Stimulated activated CD4-positive, alpha-beta T cell treated with anti-CD3 and anti-CD28 coated beads, Interleukin-12 subunit alpha, Interleukin-12 subunit beta, amount 100 ng/mL, for 4 hours (primary cell): Measurements from ENCODE around the gene GEMIN2.
"Not testable (repeated sequence)": the region's sequence is repeated elsewhere in the genome, so short reads cannot be mapped to it uniquely, and the experiment has no call there.

Experiments
- DNase-seq: peaks from one replicate; pipeline ENCODE4 v3.0.0-alpha.2; 2020

The GEMIN2 gene, protein sequence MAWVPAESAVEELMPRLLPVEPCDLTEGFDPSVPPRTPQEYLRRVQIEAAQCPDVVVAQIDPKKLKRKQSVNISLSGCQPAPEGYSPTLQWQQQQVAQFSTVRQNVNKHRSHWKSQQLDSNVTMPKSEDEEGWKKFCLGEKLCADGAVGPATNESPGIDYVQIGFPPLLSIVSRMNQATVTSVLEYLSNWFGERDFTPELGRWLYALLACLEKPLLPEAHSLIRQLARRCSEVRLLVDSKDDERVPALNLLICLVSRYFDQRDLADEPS

DNA sequence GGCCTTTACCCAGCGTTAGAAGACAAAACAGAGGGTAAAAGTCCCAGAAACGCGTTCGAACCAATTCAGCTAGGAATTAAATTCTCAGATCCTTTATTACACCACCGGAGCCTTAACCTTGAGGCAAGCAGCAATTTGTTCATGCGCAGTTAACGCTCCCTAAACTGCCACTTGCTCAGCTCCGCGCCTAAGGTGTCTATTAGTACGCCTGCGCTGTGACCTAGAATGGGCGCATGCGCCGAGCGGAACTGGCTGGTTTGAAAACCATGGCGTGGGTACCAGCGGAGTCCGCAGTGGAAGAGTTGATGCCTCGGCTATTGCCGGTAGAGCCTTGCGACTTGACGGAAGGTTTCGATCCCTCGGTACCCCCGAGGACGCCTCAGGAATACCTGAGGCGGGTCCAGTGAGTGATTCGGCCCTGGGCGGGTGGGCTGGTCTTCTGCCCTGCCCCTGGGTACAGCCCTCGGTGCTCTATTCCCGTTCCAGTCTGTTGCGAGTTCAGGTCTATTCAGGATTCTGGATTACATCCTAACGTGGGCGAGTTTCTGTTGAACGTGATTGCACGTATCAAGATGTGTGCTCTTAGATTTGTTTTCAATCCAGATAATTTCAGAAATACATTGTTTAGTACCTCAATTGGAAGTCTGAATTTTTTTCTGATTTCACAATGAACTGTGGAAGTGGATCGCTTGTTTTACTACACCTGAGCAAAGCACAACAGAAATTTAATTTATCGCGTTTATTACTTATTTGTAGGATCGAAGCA, at the start of gene GEMIN2:
Gene GEMIN2, plus strand, starts transcription at position 251 of the 766 bp plus-strand sequence. Its CDS starts 16 bp downstream, at position 267.
- DNase-seq = peak; percentile 92

DNA sequence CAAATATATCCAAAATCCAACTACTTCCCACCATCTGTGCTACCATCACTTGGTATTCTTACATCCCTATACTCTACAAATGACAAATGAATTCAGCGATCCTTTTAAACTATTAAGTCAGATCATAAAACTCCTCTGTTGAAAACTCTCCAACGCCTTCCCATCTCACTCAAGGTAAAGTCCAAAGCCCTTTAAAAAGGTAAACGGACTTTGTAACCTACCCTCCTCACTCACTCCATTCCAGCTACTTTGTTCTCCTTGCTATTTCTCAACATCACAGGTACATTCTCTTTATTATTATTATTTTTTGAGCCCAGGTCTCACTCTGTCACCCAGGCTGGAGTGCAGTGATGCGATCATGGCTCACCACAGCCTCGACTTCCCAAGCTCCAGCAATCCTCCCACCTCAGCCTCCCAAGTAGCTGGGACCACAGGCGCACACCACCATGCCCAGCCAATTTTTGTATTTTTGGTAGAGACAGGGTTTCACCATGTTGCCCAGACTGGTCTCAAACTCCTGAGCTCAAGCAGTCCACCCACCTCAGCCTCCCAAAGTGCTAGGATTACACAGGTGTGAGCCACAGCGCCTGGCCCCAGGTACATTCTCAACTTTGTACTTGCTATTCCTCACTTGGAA, 44.8 kb upstream of the GEMIN2 start:
- not testable (repeated sequence) for DNase-seq

DNA sequence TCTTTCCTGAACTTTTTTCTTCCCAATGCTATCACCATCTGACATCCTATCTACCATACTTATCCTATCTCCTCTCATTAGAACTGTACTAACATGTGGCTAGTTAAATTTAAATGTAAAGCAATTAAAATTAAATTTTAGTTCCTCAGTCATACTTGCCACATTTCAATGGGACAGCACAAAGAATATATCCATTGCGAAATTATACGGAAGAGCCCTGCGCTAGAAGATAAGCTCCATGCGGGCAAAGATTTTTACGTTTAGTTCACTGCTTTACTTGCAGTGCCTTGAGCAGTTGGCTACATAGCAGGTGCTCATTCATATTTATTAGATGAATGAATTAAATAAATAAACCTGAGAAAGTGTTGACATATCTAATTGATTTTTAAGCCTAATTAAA, 44.2 kb upstream of the GEMIN2 start:
- no peak for DNase-seq

DNA sequence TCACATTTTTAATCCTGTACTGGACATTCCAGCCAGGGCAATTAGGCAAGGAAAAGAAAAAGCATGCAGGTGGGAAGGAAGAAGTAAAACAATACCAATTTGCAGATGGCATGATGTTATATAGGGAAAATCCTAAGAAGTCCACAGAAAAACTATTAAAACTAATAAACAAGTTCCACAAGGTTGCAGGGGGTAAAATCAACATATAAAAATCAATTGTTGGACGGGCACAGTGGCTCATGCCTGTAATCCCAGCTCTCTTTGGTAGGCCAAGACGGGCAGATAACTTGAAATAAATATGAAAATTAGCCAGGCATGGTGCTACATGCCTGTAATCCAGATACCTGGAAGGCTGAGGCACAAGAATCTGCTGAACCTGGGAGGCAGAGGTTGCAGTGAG, 43.0 kb upstream of the GEMIN2 start:
- DNase-seq = no peak

DNA sequence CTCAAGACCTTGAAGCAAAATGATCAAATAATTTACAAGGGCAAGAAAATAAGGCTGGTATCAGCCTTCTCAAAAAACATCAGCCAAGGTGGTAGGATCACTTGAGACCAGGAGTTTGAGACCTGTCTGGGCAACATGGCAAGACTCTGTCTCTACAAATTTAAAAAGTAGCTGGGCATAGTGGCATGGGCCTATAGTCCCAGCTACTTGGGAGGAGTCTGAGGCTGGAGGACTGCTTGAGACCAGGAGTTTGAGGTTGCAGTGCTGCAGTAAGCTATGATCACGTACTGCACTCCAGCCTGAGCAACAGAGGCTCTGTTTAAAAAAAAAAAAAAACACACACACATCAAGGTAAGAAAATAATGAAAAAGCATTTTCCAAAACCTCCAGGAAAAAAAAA, 33.2 kb upstream of the GEMIN2 start:
- DNase-seq = no peak

DNA sequence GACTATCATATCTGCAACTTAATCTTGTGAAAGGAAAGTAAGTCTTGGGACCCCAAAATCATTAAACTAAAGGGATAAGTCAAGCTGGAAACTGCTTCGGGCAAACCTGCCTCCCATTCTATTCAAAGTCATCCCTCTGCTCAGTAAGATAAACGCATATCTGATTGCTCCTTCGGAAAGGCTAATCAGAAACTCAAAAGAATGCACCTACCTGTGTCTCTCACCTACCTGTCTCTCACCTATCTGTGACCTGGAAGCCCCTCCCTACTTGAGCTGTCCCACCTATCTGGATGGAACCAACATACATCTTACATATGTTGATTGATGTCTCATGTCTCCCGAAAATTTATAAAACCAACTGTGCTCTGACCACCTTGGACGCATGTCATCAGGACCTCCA, 31.0 kb upstream of the GEMIN2 start:
- DNase-seq = no peak

DNA sequence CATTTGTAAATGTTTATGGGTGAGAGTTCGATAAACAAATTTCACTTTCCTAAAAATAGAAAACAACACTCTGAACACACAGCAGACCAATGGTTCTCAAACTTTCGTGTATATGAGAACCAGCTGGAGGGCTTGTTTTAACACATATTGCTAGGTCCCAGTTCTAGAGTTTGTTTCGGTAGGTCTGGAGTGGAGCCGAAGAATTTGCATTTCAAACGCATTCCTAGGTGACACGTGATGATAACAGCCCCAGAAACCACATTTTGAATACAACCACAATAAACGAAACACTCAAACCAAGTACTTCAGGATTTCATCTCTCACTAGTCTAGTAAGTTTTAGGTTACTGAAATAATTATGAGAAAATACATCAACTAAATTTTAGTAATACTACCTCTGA, 28.2 kb upstream of the GEMIN2 start:
- DNase-seq = no peak

DNA sequence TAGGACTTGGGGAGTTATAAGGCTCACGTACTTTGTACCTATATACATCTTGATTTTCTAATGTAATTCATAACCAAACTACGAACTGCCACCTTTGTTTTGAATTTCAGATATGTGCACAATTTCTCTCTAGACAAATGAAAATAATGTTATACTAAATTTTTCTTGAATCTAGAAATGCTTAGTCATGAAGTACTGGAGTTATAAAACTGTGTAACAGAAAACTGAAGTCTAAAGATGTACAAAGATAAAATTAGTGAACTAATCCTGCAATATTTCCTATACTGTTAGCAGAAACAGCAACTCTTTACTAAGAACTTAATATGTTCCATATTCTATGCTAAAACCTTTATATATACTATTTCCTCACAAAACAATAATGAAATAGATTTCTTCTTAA, 26.6 kb upstream of the GEMIN2 start:
- DNase-seq = no peak

DNA sequence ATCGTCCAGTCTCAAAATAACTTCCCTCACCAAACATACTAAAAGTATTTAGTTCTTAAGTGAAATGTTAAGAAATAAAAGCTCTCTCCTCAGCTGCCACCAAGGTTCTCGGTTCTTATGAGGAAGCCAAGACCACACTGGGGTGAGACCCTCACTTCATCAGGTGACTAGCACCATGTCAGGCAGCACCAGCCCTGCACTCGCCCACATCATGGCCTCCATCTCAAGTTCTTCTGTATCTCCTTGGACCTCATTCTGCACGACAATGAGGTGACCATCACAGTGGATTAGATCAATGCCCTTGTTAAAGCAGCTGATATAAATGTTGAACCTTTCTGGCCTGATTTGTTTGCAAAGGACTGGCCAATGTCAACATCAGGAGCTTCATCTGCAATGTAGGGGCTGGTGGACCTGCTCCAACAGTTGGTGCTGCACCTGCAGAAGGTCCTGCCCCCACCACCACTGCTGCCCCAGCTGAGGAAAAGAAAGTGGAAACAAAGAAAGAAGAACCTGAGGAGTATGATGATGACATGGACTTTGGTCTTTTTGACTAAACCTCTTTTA, 23.5 kb upstream of the GEMIN2 start:
- no peak for DNase-seq

DNA sequence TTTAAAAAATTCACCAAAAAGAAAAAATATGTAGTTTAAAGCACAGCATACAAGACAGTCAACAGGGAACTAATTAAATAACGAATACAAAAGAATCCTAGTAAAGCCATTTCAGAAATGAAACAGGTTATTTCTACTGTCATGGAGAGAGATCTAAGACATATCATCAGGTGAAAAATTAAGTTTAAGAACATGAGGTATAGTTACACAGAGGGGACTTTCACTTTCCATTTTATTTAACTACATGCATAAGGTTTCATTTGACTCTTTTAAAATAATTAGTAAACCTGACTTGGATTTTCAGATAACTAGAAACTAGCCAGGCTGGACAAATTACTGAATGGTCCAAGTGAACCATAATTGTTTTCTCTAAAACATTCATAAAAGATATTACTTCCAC, 22.4 kb upstream of the GEMIN2 start:
- no peak for DNase-seq

DNA sequence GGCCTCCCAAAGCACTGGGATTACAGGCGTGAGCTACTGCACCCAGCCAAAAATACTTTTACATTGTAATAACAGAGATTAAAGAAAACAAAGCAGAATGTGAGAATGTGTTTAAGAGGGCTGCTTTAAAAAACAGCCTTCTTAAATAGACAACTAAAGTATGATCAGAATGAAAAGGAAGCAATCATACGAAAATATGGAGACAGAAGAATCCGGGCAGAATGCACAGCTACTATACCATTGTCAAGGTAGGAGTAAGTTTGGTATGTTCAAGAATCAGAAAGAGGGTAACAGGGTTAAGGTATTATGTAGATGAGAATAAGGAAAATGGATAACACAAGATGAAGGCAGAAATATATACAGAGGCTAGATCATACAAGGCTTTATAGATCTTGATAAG, 19.6 kb upstream of the GEMIN2 start:
- DNase-seq = no peak

DNA sequence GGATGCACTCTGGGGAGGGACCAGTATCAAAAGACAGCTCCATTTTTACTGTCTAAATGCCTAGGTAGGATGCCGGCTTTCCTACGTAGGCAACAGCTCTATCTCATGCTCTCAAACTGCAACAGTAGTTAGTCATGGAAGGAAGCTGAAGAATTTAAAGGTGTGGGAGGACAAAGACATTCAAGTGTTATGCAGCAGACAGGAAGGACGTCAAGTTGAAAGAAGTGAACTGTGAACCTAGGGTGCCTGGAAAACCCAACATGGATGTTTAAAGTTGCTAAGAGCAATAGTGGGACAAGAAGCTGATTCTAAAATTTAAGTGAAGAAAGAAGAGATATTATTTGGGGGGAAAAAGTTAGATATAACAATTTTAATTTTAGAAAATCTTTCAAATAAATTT, 17.0 kb upstream of the GEMIN2 start:
- no peak for DNase-seq

DNA sequence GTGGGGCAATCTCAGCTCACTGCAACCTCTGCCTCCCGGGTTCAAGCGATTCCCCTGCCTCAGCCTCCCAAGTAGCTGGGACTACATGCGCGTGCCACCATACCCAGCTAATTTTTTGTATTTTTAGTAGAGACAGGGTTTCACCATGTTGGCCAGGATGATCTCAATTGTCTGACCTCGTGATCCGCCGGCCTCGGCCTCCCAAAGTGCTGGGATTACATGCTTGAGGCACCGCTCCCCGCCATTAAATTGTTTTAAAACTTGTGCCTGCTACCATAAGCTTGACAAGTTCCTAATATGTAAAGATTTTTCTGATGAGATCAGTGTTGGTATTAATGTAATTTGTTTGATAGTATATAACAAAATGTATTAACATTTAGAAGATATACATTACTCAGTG, 14.9 kb upstream of the GEMIN2 start:
- DNase-seq = not testable (repeated sequence)

DNA sequence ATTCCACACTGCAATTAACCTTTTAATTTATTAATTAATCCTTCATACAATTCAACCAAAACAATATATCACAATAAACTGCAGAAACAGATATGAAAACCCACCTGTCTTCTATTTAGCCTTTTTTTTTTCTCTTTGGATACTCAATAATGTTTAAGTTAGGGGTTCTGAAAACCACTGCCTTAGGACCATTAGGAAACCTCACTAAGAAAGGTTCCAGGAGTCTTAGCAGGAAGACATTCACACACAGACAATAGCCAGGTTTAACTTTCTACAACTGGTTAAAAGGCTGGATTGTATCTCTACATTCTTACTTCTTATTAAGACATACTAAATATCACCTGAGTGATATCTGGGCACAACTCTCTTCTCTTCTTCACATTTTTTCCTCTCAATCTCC, 14.4 kb upstream of the GEMIN2 start:
- no peak for DNase-seq

DNA sequence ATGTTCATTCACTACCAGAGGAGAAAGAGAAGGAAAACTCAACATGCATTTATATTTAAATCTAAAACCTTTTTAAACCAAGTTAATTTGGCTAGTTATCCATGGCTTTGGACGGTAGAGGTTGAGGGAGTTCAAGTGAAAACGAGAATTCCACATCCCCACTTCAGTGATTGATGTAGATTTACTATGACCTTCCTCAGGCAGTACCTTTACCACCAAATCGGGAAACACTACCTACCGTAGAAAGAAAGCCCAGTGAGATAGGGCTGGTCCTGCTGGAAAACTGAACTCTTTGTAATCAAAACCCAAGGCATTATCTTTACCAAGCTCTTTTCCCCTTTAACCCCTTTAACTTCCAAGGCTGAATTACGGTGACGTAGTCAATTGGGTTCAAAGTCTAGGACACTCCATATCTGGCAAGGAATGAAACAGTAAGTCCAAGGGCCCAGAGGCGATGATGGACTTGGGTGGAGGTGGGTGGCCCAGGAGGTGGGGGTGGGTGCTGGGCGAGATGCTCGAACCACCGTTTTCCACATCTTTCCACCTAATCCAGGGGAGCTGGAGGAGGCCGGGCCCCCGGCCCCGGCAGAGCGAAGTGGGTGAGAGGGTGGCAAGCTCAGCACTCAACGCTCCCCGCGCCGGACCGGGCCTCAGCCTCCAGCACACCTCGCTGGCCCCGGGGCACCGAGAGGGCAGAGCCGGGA, 11.7 kb upstream of the GEMIN2 start:
- no peak for DNase-seq

DNA sequence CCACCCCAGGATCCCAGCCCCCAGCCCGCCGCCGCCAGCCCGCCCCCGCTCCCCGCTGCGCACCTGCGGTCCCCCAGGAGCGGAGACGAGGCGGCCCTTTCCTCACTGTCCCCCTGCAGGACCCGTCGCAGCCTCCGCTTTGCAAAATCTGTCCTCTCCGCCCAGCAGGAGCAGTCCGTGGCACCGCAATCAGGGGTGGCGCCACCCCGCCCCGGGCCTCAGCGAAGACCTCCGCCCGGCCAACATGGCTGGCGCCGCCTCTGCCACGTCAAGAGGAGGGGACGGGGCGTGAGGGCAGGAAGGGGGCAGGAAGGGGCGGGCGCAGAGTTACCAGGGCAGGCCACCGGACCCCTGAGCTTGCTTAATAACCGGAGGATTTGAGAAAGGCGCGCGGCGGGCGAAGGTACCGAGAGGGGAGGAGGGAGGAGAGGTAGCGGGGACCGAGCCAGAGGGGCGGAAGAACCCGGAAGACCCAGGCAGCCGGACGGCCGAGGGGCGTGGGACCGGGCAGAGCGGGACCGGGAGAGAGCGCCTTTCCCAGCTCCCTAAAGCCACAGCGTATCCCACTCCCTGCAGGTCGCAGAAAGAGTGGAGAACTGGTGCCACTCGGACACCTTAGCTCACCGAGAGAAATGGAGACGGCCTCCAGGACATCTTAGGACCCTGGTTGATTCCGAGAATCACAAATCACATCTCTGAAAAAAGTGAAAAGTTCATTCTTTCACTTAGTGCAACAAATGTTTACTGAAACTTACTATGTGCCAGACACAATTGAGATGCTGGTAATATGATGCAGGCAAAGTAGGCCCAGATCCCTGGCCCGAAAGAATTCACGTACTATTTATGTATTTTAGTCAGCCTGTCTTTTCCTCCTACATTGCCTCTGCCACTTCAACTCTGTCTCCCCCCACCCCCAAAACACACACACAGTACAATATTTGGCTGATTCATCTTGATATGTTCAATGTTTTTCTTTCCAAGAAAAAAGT, 10.9 kb upstream of the GEMIN2 start, which contains the start of gene SEC23A:
Gene SEC23A, minus strand, starts transcription at position 267 of the 989 bp plus-strand sequence. CDS start 7,117 bp downstream, outside the sequence.
- peak; percentile 80 for DNase-seq

DNA sequence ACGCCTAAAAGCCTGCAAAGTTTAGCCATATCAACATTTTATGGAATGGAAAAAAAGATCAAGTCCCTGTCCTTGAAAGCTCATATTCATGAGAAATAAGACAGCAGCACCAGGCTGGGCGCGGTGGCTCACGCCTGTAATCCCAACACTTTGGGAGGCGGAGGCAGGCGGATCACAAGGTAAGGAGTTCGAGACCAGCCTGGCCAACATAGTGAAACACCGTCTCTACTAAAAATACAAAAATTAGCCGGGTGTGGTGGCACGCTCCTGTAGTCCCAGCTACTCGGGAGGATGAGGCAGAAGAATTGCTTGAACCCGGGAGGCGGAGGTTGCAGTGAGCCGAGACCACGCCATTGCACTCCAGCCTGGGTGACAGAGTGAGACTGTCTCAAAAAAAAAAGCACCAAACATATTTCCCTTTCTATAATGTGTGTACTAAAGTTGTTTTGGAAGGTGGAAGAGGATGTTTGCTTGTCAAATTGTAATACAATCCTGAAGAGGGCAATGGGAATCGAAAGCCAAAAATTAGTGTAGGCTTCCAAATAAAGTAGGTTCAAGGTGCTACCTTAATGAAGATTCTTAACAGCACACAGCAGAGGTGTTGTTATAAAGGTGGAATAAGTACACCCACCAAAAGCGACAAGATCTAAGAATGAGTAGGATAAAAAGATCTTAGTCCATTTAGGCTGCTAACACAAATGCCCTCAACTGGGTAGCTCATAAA, 9.9 kb upstream of the GEMIN2 start:
- DNase-seq = not testable (repeated sequence)

DNA sequence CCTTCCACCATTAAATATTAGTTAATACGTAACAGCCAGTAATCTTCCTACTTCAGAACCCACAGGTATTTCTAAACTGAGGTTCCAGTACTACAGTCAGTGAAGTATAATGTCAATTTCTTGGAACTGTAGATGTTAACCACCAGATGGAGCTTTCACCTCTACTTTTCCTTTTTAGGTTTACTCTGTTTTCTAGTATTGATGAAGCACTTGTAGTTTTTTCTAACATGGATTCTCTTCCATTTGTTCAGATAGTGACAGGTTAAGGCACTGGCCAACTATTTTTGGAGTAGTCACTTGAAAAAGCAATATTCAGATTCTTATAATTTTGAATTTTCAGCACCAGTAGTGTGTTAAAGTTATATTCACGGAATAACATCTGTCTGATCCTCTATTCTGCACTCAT, 6.5 kb upstream of the GEMIN2 start:
- DNase-seq = no peak

DNA sequence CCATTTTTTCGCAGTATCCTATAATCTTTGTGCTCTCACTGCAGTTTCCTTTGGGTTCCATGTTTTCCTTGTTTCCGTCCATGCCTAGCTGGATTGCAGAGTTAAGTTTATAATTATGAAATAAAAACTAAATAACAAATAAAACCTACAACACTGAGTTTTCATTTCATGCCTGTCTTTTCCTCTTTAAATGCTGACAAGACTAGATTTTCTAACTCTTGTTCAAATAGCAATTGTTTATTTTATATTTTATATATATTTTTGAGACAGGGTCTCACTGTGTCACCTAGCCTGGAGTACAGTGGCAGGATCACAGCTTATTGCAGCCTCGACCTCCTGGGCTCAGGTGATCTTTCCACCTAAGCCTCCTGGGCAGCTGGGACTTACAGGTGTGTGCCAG, 5.3 kb upstream of the GEMIN2 start:
- no peak for DNase-seq

DNA sequence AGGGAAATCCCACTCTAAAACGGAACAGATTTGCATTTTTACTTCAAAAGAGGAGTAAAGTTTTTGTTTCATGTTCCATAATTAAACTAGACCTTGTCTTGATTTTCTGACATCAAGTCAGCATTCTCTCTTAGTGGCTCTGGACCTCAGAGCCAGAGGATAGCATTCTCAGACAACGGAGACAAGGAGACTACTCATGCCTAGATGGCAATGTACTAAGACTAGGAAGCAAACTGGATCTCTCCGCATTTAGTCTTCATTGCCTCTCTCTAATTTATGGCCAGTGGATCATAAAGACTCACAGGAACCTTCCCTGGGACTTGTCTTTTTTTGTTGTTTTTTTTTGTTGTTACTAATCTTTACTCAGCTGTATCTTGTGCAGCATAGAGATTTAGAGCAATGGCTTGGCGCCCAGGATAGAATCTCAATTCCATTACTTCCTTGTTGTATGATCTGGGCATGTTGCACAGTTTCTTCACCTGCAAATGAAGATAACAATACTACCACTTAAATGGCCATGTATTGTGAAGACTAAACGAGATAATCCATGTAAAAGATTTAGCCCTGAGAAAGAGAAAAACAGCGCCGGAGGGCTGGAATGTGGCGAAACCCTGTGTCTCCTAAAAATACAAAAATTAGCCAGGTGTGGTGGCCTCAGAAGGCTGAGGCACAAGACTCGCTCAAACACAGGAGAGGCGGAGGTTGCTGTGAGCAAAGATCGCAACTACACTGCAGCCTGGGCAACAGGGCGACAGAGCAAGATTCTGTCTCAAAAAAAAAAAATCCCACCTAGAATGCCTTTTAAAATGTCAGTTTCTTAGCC, 4.0 kb upstream of the GEMIN2 start:
- DNase-seq = no peak
